Astrocyte of the hippocampus (primary cell): Measurements from ENCODE around the gene DNAH5.
"Not testable (repeated sequence)": the region's sequence is repeated elsewhere in the genome, so short reads cannot be mapped to it uniquely, and the experiment has no call there.

Source experiments
- DNase-seq: peaks from one replicate; pipeline ENCODE4 v3.0.0; 2011; ENCODE audit warnings: low read depth, low spot score

The DNAH5 gene

GRCh38 chr5:13944560-13945199 lies at the start of gene DNAH5:
TSS of gene DNAH5 (minus strand) at chr5:13944688. CDS start at chr5:13944438, 250 bp downstream.
- peak; percentile 69 for DNase-seq

- no peak for DNase-seq
These were observed 49.4 kb upstream of the DNAH5 start for GRCh38 chr5:13993926-13994325.

GRCh38 chr5:13992795-13993194 lies 48.3 kb upstream of the DNAH5 start:
- DNase-seq = no peak

GRCh38 chr5:13991365-13991764 lies 46.9 kb upstream of the DNAH5 start:
- no peak for DNase-seq

- DNase-seq = no peak
These were observed 46.4 kb upstream of the DNAH5 start for GRCh38 chr5:13990896-13991295.

GRCh38 chr5:13989832-13990231 lies 45.3 kb upstream of the DNAH5 start:
- no peak for DNase-seq

GRCh38 chr5:13987843-13988464 lies 43.5 kb upstream of the DNAH5 start:
- peak; percentile 79 for DNase-seq

GRCh38 chr5:13985731-13986418 lies 41.4 kb upstream of the DNAH5 start:
- peak; percentile 89 for DNase-seq

- not testable (repeated sequence) for DNase-seq
These were observed 40.4 kb upstream of the DNAH5 start for GRCh38 chr5:13984888-13985287.

- DNase-seq = peak; percentile 74
These were observed 32.7 kb upstream of the DNAH5 start for GRCh38 chr5:13976867-13977830.

- DNase-seq = no peak
These were observed 31.7 kb upstream of the DNAH5 start for GRCh38 chr5:13976223-13976622.

GRCh38 chr5:13975246-13975645 lies 30.8 kb upstream of the DNAH5 start:
- no peak for DNase-seq

- DNase-seq = no peak
These were observed 29.2 kb upstream of the DNAH5 start for GRCh38 chr5:13973724-13974123.

- DNase-seq = no peak
These were observed 27.5 kb upstream of the DNAH5 start for GRCh38 chr5:13972029-13972428.

GRCh38 chr5:13957032-13957645 lies 12.7 kb upstream of the DNAH5 start:
- peak; percentile 78 for DNase-seq

- no peak for DNase-seq
These were observed 12.0 kb upstream of the DNAH5 start for GRCh38 chr5:13956471-13956870.

- no peak for DNase-seq
These were observed 11.4 kb upstream of the DNAH5 start for GRCh38 chr5:13955896-13956295.

- peak; percentile 78 for DNase-seq
These were observed 1.6 kb upstream of the DNAH5 start for GRCh38 chr5:13946111-13946510.

- DNase-seq = no peak
These were observed 783 bp upstream of the DNAH5 start for GRCh38 chr5:13945271-13945670.

GRCh38 chr5:13943676-13944075 lies 812 bp downstream of the DNAH5 start:
- no peak for DNase-seq

- DNase-seq = no peak
These were observed 3.0 kb downstream of the DNAH5 start for GRCh38 chr5:13941468-13941867.
